ENCODE results near the gene ACACA.
"Not testable (repeated sequence)": the region's sequence is repeated elsewhere in the genome, so short reads cannot be mapped to it uniquely, and the experiment has no call there.

ACACA gene

GRCh38 chr17:37406635-37407461, at the start of gene ACACA, which contains the start of gene TADA2A:
TSS of gene ACACA (minus strand) at chr17:37406836. CDS start at chr17:37406299, 537 bp downstream.
TSS of gene TADA2A (plus strand) at chr17:37406886. CDS start at chr17:37411366, 4,480 bp downstream.
- DNase-seq, result peak; percentile 91

GRCh38 chr17:37450112-37450511, 43.5 kb upstream of the ACACA start:
- no peak for DNase-seq

- no peak for DNase-seq
Measured at GRCh38 chr17:37447641-37448040, 41.0 kb upstream of the ACACA start.

- no peak for DNase-seq
Measured at GRCh38 chr17:37446027-37446426, 39.4 kb upstream of the ACACA start.

GRCh38 chr17:37441369-37442014, 34.9 kb upstream of the ACACA start:
- not testable (repeated sequence) for DNase-seq

GRCh38 chr17:37440424-37440823, 33.8 kb upstream of the ACACA start:
- DNase-seq, result peak; percentile 21

GRCh38 chr17:37438141-37438540, 31.5 kb upstream of the ACACA start:
- no peak for DNase-seq

GRCh38 chr17:37432671-37433070, 26.0 kb upstream of the ACACA start:
- DNase-seq, result no peak

- DNase-seq, result peak; percentile 77
Measured at GRCh38 chr17:37430051-37430627, 23.5 kb upstream of the ACACA start.

- DNase-seq, result no peak
Measured at GRCh38 chr17:37429453-37429852, 22.8 kb upstream of the ACACA start.

GRCh38 chr17:37429039-37429438, 22.4 kb upstream of the ACACA start:
- DNase-seq, result no peak

GRCh38 chr17:37425268-37425667, 18.6 kb upstream of the ACACA start:
- DNase-seq, result no peak

- no peak for DNase-seq
Measured at GRCh38 chr17:37422971-37423625, 16.5 kb upstream of the ACACA start.

- no peak for DNase-seq
Measured at GRCh38 chr17:37417852-37418251, 11.2 kb upstream of the ACACA start.

- DNase-seq, result no peak
Measured at GRCh38 chr17:37413875-37414519, 7.4 kb upstream of the ACACA start.

- no peak for DNase-seq
Measured at GRCh38 chr17:37410357-37410756, 3.7 kb upstream of the ACACA start.

- not testable (repeated sequence) for DNase-seq
Measured at GRCh38 chr17:37408145-37408479, 1.5 kb upstream of the ACACA start.

GRCh38 chr17:37405955-37406634, 541 bp downstream of the ACACA start:
- DNase-seq, result no peak

- DNase-seq, result not testable (repeated sequence)
Measured at GRCh38 chr17:37405522-37405921, 1.1 kb downstream of the ACACA start.

- DNase-seq, result no peak
Measured at GRCh38 chr17:37400505-37400904, 6.1 kb downstream of the ACACA start.

- no peak for DNase-seq
Measured at GRCh38 chr17:37399265-37399803, 7.3 kb downstream of the ACACA start.

- DNase-seq, result no peak
Measured at GRCh38 chr17:37393352-37393751, 13.3 kb downstream of the ACACA start.

Measured in activated CD4-positive, alpha-beta T cell treated with anti-CD3 and anti-CD28 coated beads, Interleukin-10, Interleukin-2, amounts not matched to agents 100 ng/mL and 50 ng/mL, durations not matched to agents 16 hours and 8 hours (primary cell).